ENCODE measurements around the gene MRPS15.
"Not testable (repeated sequence)": the region's sequence is repeated elsewhere in the genome, so short reads cannot be mapped to it uniquely, and the experiment has no call there.

Gene MRPS15

GRCh38 chr1:36482724-36483388 is 18.7 kb upstream of the MRPS15 start, which contains the start of gene CSF3R:
Gene CSF3R, minus strand, starts transcription at chr1:36482913. Its CDS starts 3,417 bp downstream, at chr1:36479496.
- no peak for DNase-seq (ENCODE audit: low spot score)

- no peak for DNase-seq (ENCODE audit: low spot score)
Observed at GRCh38 chr1:36481771-36482723, 17.9 kb upstream of the MRPS15 start.

GRCh38 chr1:36481091-36481490 is 16.9 kb upstream of the MRPS15 start:
- DNase-seq (ENCODE audit: low spot score) = no peak

- DNase-seq (ENCODE audit: low spot score) = no peak
Observed at GRCh38 chr1:36480161-36480560, 16.0 kb upstream of the MRPS15 start.

GRCh38 chr1:36479505-36480051 is 15.4 kb upstream of the MRPS15 start:
- no peak for DNase-seq (ENCODE audit: low spot score)

GRCh38 chr1:36477615-36478014 is 13.4 kb upstream of the MRPS15 start:
- DNase-seq (ENCODE audit: low spot score) = not testable (repeated sequence)

- DNase-seq (ENCODE audit: low spot score) = no peak
Observed at GRCh38 chr1:36476945-36477344, 12.8 kb upstream of the MRPS15 start.

- DNase-seq (ENCODE audit: low spot score) = no peak
Observed at GRCh38 chr1:36475910-36476604, 11.9 kb upstream of the MRPS15 start.

GRCh38 chr1:36475341-36475740 is 11.2 kb upstream of the MRPS15 start:
- no peak for DNase-seq (ENCODE audit: low spot score)

GRCh38 chr1:36472656-36473055 is 8.5 kb upstream of the MRPS15 start:
- no peak for DNase-seq (ENCODE audit: low spot score)

GRCh38 chr1:36471830-36472641 is 7.9 kb upstream of the MRPS15 start:
- DNase-seq (ENCODE audit: low spot score) = no peak

GRCh38 chr1:36469163-36469562 is 5.0 kb upstream of the MRPS15 start:
- DNase-seq (ENCODE audit: low spot score) = no peak

- DNase-seq (ENCODE audit: low spot score) = no peak
Observed at GRCh38 chr1:36467700-36468455, 3.7 kb upstream of the MRPS15 start.

GRCh38 chr1:36467027-36467410 is 2.8 kb upstream of the MRPS15 start:
- no peak for DNase-seq (ENCODE audit: low spot score)

- DNase-seq (ENCODE audit: low spot score) = no peak
Observed at GRCh38 chr1:36466370-36467026, 2.3 kb upstream of the MRPS15 start.

- no peak for DNase-seq (ENCODE audit: low spot score)
Observed at GRCh38 chr1:36465731-36466369, 1.7 kb upstream of the MRPS15 start.

- DNase-seq (ENCODE audit: low spot score) = no peak
Observed at GRCh38 chr1:36464605-36465393, 615 bp upstream of the MRPS15 start.

GRCh38 chr1:36463463-36463802 is 751 bp downstream of the MRPS15 start:
- DNase-seq (ENCODE audit: low spot score) = no peak

GRCh38 chr1:36458910-36459309 is 5.3 kb downstream of the MRPS15 start:
- no peak for DNase-seq (ENCODE audit: low spot score)
